Large intestine (tissue), 3 donors: ENCODE results near the gene HOXA9. TPM values are rescaled to one million over a fixed set of nuclear protein-coding genes. Genes with fewer than 3 reads are reported as not detected.

Experiments
- DNase-seq, 2 donors: peaks; one replicate each; pipeline versions ENCODE4 v3.0.0 to v3.0.0-alpha.2; 2013
- H3K27ac ChIP-seq: one replicate; pipeline ENCODE4 v1.5.1; 2013; ENCODE audit warnings: low read length
- H3K27me3 ChIP-seq: 2 replicates; pipeline ENCODE4 v1.6.1; 2013; ENCODE audit warnings: low read length; ENCODE audit not compliant: control insufficient read depth, insufficient read depth
- H3K36me3 ChIP-seq: 2 replicates; pipeline ENCODE4 v1.6.1; 2013; ENCODE audit warnings: low read length; ENCODE audit not compliant: control insufficient read depth, insufficient read depth
- H3K4me1 ChIP-seq: one replicate; pipeline ENCODE4 v1.6.1; 2013; ENCODE audit warnings: low read length; ENCODE audit not compliant: control insufficient read depth, insufficient read depth
- H3K4me3 ChIP-seq: one replicate; pipeline ENCODE4 v1.5.1; 2013; ENCODE audit warnings: low read length
- H3K9me3 ChIP-seq: one replicate; pipeline ENCODE4 v1.6.1; 2013; ENCODE audit warnings: mild to moderate bottlenecking, low read depth, low read length, moderate library complexity; ENCODE audit not compliant: control insufficient read depth
- WGBS: methylation state at CpG from one replicate; pipeline ENCODE4 v1.1.5; 2013; ENCODE audit warnings: low lambda C conversion rate; ENCODE audit not compliant: insufficient coverage; 5-methylcytosine and 5-hydroxymethylcytosine counted together
- polyA plus RNA-seq: library from polyadenylated mRNA; unstranded; fragments of 120-200 nt; gene quantifications from one replicate; pipeline ENCODE4 v1.2.1, GENCODE V29; 2013

Gene HOXA9
- polyA plus RNA-seq, 1 donor: 0.33 TPM

- 33% methylated on average over 1 of the region's 4 CpGs for WGBS
- DNase-seq: no peak
- Histone ChIP-seq H3K27me3 (peaks cover 99% of the 10 kb centered on the region), H3K9me3 (peaks cover 36% of the 10 kb centered on the region), H3K36me3 (no peaks in the 10 kb centered on the region), H3K4me3 (no peak overlapping the region), H3K4me1 (peaks cover 14% of the 10 kb centered on the region), H3K27ac (no peak overlapping the region)
Measured at GRCh38 chr7:27186668-27187474, 21.5 kb upstream of the HOXA9 start.

DNA sequence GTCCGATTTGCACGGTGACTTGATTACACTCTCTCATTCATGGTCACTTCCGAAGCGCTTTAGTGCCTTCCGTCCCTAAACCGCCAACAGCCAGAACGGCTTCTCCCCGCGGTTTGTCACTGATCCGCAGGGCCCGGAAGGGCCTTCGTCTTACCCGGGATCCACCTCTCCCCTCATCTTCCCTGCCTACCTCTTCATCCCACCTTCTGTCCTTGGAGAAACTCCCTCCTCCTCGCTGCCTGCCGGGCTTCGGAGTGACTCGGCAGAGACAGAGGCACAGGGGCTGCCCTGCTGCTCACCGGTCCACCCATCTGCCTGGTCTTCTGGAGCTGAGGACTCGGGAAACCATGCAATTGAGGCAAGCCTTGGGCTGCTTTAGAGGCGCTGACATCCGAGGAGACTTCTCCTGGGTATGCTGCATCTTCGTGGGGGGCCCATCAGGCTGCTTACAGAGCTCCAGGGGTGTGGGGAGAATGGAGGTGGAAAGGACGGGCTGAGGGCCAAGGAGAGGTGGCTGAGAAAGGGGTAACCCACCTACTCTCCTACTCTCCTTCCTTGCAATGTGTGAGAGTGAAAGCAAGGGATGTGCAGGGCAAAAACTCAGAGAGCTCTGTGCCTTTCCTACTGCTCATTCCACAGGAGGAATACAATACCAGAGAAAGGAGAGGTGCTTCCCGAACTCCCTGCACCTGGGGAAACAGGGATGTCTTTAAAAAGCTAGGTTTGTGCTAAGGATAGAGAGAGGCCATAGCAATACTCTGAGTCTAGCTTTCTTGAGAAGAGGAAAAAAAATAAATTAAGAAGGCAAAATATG lies 20.7 kb upstream of the HOXA9 start:
- H3K27me3 ChIP-seq: peaks cover 98% of the 10 kb centered on the region
- H3K27ac ChIP-seq: no peak overlapping the region
- H3K9me3 ChIP-seq: peaks cover 34% of the 10 kb centered on the region
- no peak overlapping the region for H3K4me3 ChIP-seq
- no peak for DNase-seq
- H3K36me3 ChIP-seq: no peaks in the 10 kb centered on the region
- WGBS: no CpG with 5 or more reads among the region's 24 CpGs
- peaks cover 14% of the 10 kb centered on the region for H3K4me1 ChIP-seq

DNA sequence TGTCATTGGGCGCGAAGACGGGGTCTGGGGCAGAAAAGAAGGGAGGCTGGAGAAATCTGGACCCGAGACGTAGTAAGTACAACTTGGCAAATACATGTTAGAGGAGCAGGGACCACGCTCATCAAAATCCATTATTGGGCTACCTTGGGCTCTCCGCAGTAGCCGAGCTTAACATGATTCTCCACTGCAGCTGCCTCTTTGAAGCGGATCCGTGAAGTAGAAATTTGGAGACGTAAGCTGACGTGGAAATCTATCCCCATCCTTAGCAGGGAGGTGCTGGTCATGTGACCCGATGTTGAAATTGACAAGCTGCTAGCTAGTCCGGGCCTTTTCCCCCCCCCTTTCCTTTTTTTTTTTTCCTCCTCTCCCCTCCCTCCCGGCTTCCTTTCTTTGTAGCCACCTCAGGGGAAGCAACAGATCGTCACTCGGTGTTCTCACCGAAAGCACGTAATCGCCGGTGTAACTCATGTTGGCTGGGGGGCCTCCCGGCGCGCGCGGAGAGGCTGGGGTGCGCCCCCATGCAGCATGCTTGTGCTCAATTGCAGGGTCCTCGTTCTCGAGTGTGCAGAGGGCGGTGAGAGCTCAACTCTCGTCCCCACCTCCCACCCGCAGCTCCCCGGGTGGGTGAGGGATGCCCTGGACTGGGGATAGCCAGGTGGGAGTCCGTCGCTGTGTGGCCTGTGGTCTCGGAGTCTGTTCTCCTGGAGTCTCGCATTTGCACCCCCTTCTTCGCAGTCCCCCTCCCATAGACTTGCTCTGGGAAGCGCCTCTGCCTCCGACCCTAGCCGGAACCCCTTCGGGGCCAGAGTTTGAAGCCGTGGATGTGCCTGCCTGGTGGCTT lies 19.9 kb upstream of the HOXA9 start, which contains the start of gene HOXA11:
HOXA11 (minus strand) TSS at position 220 of the 841 bp plus-strand sequence; CDS start at position 132, 88 bp downstream.
- 0% methylated on average over 2 of the region's 43 CpGs for WGBS
- peaks cover 34% of the 10 kb centered on the region for H3K9me3 ChIP-seq
- H3K4me3 ChIP-seq: no peak within 1 kb of the TSS
- DNase-seq: peak in 1 of 2 donors; percentile 20
- peaks cover 14% of the 10 kb centered on the region for H3K4me1 ChIP-seq
- H3K36me3 ChIP-seq: no peaks in the 10 kb centered on the region
- H3K27me3 ChIP-seq: peaks cover 98% of the 10 kb centered on the region
- H3K27ac ChIP-seq: no peak within 1 kb of the TSS

GRCh38 chr7:27184337-27185012 lies 19.1 kb upstream of the HOXA9 start:
- Histone ChIP-seq H3K9me3 (peaks cover 34% of the 10 kb centered on the region), H3K4me3 (no peak overlapping the region), H3K27me3 (peaks cover 98% of the 10 kb centered on the region), H3K27ac (no peak overlapping the region), H3K4me1 (peaks cover 14% of the 10 kb centered on the region), H3K36me3 (no peaks in the 10 kb centered on the region)
- peak in 1 of 2 donors; percentile 45 for DNase-seq
- no CpG with 5 or more reads among the region's 72 CpGs for WGBS

GRCh38 chr7:27183682-27184336 lies 18.5 kb upstream of the HOXA9 start:
- Histone ChIP-seq H3K36me3 (no peaks in the 10 kb centered on the region), H3K4me1 (peaks cover 14% of the 10 kb centered on the region), H3K27ac (no peak overlapping the region), H3K27me3 (peaks cover 98% of the 10 kb centered on the region), H3K4me3 (no peak overlapping the region), H3K9me3 (peaks cover 29% of the 10 kb centered on the region)
- 7% methylated on average over 3 of the region's 30 CpGs for WGBS
- DNase-seq: peak in 1 of 2 donors; percentile 23

DNA sequence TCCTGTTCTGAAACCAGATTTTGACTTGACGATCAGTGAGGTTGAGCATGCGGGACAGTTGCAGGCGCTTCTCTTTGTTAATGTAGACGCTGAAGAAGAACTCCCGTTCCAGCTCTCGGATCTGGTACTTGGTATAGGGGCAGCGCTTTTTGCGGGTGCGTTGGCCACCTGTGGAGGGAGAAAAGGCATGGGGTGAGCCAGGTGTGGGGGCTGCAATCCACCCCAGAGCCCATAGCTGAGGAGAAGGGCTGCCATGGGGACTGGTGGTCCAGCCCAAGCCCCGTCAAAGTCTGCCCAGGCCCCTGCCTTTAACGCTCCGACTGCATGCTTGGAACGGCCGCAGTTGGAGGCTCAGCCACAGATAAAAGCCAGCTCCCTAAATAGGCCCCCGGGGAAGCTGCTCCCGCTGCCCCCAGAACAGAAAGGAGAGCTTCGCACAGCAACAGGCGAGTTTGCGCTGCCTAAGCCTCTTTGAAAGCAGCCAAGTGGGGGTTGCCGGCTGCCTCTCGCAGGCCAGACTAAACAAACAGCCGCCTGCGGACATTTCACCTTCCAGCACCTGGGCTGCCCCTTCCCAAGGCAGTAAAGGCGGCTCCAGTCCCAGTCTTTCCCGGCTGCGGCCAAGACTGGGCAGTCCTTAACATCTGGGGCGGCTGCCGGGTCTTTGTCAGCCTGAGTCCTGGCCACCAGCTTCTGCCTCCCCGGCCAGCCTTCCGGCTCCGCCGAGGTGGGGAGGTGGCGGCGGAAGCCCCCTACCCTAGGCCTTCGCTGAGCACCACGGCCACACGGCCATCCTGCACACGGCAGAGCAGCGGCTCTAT lies 17.7 kb upstream of the HOXA9 start:
- Histone ChIP-seq H3K4me1 (peaks cover 11% of the 10 kb centered on the region), H3K27me3 (peaks cover 98% of the 10 kb centered on the region), H3K9me3 (peaks cover 23% of the 10 kb centered on the region), H3K27ac (no peak overlapping the region), H3K36me3 (no peaks in the 10 kb centered on the region), H3K4me3 (no peak overlapping the region)
- DNase-seq: no peak
- WGBS: no CpG with 5 or more reads among the region's 39 CpGs

DNA sequence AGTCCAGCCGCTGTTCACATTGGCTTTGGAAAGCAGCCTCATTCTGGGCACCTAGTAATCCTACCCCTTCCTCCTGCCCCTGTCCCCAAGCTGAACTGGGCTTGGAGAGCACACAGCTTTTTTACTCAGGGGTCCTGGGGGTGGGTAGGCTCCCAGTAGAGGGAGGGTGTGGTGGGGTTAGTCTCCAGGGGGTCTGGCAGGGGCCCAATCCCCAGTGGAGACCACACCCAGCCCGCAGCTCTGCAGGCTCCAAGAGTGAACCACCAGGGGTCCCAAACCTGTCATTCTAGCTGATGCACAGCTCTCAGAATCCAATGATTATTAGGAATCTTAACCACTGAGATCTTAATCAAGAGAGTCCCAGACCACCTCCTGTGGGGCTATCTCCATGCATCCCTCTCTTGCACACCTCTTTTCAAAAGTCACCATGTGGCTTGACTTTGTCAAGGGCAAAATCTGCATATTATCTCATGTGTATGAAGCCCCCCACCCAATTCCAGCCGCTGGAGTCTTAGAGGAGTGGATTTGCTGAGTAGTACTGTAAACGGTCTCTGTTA lies 17.0 kb upstream of the HOXA9 start:
- H3K27me3 ChIP-seq: peaks cover 98% of the 10 kb centered on the region
- no peaks in the 10 kb centered on the region for H3K36me3 ChIP-seq
- peaks cover 11% of the 10 kb centered on the region for H3K4me1 ChIP-seq
- H3K9me3 ChIP-seq: peaks cover 18% of the 10 kb centered on the region
- no peak for DNase-seq
- no peak overlapping the region for H3K27ac ChIP-seq
- WGBS: no CpG with 5 or more reads among the region's 4 CpGs
- H3K4me3 ChIP-seq: no peak overlapping the region

GRCh38 chr7:27181795-27182275 lies 16.5 kb upstream of the HOXA9 start:
- H3K27ac ChIP-seq: no peak overlapping the region
- H3K4me1 ChIP-seq: peaks cover 11% of the 10 kb centered on the region
- H3K9me3 ChIP-seq: peaks cover 20% of the 10 kb centered on the region
- H3K27me3 ChIP-seq: peaks cover 98% of the 10 kb centered on the region
- no peak overlapping the region for H3K4me3 ChIP-seq
- DNase-seq: no peak
- no CpG with 5 or more reads among the region's 4 CpGs for WGBS
- no peaks in the 10 kb centered on the region for H3K36me3 ChIP-seq
